Large intestine (tissue), 3 donors: ENCODE results near the gene DGKQ. TPM values are rescaled to one million over a fixed set of nuclear protein-coding genes. Genes with fewer than 3 reads are reported as not detected.

Source experiments
- DNase-seq, 2 donors: peaks; one replicate each; pipeline versions ENCODE4 v3.0.0 to v3.0.0-alpha.2; 2013
- H3K27ac ChIP-seq: one replicate; pipeline ENCODE4 v1.5.1; 2013; ENCODE audit warnings: low read length
- H3K27me3 ChIP-seq: 2 replicates; pipeline ENCODE4 v1.6.1; 2013; ENCODE audit warnings: low read length; ENCODE audit not compliant: control insufficient read depth, insufficient read depth
- H3K36me3 ChIP-seq: 2 replicates; pipeline ENCODE4 v1.6.1; 2013; ENCODE audit warnings: low read length; ENCODE audit not compliant: control insufficient read depth, insufficient read depth
- H3K4me1 ChIP-seq: one replicate; pipeline ENCODE4 v1.6.1; 2013; ENCODE audit warnings: low read length; ENCODE audit not compliant: control insufficient read depth, insufficient read depth
- H3K4me3 ChIP-seq: one replicate; pipeline ENCODE4 v1.5.1; 2013; ENCODE audit warnings: low read length
- H3K9me3 ChIP-seq: one replicate; pipeline ENCODE4 v1.6.1; 2013; ENCODE audit warnings: mild to moderate bottlenecking, low read depth, low read length, moderate library complexity; ENCODE audit not compliant: control insufficient read depth
- WGBS: methylation state at CpG from one replicate; pipeline ENCODE4 v1.1.5; 2013; ENCODE audit warnings: low lambda C conversion rate; ENCODE audit not compliant: insufficient coverage; 5-methylcytosine and 5-hydroxymethylcytosine counted together
- polyA plus RNA-seq: library from polyadenylated mRNA; unstranded; fragments of 120-200 nt; gene quantifications from one replicate; pipeline ENCODE4 v1.2.1, GENCODE V29; 2013

Gene DGKQ
- polyA plus RNA-seq, 1 donor = 15.3 TPM

DNA sequence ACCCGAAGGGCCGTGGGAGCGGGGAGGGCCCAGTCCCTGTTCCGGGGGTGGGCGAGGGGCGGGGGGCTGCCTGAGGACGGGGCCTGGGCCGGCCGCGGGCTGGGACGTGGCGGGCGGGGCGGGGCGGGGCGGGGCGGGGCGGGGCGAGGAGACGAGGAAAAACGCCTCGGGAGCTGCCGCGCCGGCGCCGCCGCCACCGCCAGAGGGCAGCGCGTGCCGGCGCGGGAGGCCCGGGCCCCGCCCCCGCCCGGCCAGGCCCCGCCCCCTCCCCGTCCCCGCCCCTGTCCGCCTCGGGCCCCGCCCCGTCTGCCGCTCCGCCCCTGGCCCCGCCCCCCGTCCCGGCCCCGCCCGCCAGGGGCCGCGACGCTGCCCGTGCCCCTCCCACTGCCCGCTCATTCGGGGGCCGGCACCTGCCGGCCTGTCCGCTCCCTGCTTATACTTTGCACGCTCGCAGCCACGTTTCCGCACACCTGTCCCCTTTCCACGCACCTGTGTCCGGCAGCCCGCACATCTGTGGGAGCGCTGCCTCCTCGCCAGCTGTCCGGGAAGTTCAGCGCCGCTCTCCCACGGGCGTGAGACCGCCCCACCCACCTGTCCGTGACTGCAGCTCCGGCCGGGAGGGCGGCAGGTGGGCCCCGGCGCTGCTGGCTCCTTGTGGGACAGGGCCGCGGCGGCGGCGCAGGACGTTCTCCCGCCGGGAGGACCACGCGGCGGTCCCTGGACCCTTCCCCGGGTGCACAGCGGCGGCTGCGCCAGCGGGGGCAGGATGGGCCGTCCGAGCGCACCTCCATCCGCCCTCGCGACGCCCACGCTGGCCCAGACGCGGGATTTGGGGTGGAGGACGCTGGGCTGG is 36.4 kb upstream of the DGKQ start:
- Histone ChIP-seq H3K36me3 (peaks cover 3% of the 10 kb centered on the region), H3K9me3 (peaks cover 4% of the 10 kb centered on the region), H3K4me3 (peak overlapping the region; percentile 53), H3K27me3 (peaks cover 44% of the 10 kb centered on the region), H3K4me1 (peaks cover 29% of the 10 kb centered on the region), H3K27ac (peak overlapping the region; percentile 67)
- no CpG with 5 or more reads among the region's 109 CpGs for WGBS
- peak in 1 of 2 donors; percentile 79 for DNase-seq

DNA sequence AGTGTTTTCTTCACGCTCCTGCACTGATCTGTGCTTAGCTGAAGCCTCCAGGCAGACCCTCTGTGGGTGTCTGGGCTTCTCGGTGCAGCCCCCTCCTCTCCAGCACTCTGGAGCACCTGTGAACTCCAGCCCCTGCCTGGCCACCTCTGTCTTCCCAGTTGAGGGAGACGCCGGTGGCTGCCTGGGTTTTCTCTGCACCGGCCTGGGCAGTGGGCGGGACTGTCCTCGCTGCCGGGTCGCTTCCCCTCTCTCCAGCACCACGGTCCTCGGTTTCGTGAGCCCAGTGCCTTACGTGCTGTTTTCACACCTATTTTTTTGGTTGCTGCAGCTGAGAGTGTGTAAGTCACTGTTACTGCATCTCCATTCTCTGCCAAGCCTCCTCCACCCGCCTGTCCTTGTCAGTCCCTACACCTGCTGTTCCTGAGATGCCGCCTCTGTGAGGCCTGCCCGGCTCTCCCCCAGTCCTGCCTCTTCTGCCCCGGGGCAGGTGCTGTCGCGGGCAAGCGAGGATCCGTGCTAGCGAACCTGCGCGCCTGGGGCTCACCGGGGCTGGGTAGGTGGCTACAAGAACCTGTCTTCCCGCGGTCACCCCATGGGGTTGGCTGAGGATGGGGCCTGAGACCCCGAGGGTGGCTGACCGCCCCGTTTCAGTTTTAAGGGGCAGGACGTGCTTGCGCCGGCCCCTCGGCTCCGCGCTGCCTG is 35.6 kb upstream of the DGKQ start:
- Histone ChIP-seq H3K9me3 (peaks cover 4% of the 10 kb centered on the region), H3K36me3 (peaks cover 3% of the 10 kb centered on the region), H3K27ac (no peak overlapping the region), H3K27me3 (peaks cover 52% of the 10 kb centered on the region), H3K4me3 (peak overlapping the region; percentile 53), H3K4me1 (peaks cover 23% of the 10 kb centered on the region)
- 0% methylated on average over 2 of the region's 36 CpGs for WGBS
- peak in 1 of 2 donors; percentile 41 for DNase-seq

DNA sequence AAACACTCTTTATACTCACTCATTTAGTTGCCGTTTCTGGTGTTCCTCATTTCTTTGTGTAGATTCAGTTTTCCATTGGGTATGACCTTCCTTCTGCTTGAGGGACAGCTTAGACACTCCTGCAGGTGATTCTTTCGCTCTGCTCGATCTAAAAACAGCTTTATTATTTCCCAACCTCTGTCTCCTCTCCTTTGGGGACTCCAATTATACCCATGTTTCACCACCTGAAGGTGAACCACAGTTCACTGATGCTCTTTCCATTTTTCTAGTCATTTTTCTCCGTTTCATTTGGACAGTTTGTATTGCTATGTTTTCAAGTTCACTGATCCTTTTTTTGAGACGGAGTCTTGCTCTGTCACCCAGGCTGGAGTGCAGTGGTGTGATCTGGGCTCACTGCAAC is 33.5 kb upstream of the DGKQ start:
- 94% methylated on average over 3 of the region's 5 CpGs for WGBS
- Histone ChIP-seq H3K27me3 (peaks cover 71% of the 10 kb centered on the region), H3K4me1 (peaks cover 19% of the 10 kb centered on the region), H3K9me3 (peaks cover 8% of the 10 kb centered on the region), H3K4me3 (no peak overlapping the region), H3K27ac (no peak overlapping the region), H3K36me3 (no peaks in the 10 kb centered on the region)
- no peak for DNase-seq

DNA sequence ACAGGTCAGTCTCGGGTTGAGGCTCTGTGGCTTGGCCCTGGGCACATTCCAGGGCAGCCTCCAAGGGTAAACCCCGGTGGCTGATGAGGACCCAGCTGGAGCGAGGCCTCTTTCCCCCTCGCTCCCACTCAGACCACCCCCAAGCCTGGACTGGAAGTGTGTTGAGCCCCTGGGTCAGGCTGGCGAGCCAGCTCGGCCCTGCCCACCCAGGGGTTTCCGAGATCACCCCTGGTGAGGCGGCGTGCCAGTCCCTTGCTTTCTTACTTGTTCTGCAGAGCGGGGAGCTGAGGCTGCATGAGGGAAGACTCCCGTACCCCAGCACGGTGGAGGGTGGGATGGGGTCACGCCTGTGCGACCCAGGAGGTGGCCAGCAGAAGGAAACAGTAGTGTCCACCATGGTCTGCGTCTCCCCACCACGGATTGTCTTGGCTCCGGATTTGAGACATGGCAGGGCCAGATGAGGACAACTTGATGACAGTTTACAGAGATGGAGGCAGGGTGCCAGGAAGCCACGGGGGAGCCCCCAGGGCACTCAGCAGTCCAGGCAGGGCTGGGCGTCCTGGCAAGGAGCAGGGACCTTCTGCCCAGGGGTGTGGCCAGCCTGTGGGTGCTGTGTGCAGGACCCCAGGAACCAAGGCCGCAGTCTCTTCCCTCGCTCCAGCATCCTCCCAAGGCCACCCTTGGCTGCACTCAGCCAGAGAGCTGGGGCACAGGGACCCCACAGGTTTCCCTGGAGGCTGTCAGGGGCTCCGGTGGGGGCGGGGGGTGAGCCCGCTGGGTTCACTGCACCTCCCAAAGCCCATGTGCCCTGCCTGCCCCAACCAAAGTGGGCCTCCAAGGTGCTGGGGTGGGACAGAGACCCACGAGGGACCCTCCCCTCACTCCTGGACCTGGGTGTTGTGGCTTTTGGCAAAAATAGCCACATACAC is 31.5 kb upstream of the DGKQ start:
- H3K4me3 ChIP-seq = no peak overlapping the region
- DNase-seq = no peak
- H3K4me1 ChIP-seq = peaks cover 10% of the 10 kb centered on the region
- H3K27me3 ChIP-seq = peaks cover 86% of the 10 kb centered on the region
- H3K36me3 ChIP-seq = no peaks in the 10 kb centered on the region
- peaks cover 14% of the 10 kb centered on the region for H3K9me3 ChIP-seq
- no peak overlapping the region for H3K27ac ChIP-seq
- no CpG with 5 or more reads among the region's 25 CpGs for WGBS

DNA sequence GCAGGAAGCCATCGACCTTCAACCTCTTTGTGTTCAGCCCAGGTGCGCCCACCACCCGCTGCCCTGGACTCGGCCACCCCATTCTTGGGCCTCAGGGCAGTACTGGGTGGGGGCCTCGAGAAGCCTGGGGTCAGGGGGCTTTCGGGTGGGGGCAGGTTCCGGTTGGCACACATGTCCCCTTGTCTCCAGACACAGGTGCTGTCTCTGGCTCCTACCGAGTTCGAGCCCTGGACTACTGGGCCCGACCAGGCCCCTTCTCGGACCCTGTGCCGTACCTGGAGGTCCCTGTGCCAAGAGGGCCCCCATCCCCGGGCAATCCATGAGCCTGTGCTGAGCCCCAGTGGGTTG is 30.7 kb upstream of the DGKQ start:
- Histone ChIP-seq H3K27ac (no peak overlapping the region), H3K4me1 (peaks cover 8% of the 10 kb centered on the region), H3K36me3 (no peaks in the 10 kb centered on the region), H3K27me3 (peaks cover 89% of the 10 kb centered on the region), H3K9me3 (peaks cover 14% of the 10 kb centered on the region), H3K4me3 (no peak overlapping the region)
- WGBS = no CpG with 5 or more reads among the region's 13 CpGs
- no peak for DNase-seq

DNA sequence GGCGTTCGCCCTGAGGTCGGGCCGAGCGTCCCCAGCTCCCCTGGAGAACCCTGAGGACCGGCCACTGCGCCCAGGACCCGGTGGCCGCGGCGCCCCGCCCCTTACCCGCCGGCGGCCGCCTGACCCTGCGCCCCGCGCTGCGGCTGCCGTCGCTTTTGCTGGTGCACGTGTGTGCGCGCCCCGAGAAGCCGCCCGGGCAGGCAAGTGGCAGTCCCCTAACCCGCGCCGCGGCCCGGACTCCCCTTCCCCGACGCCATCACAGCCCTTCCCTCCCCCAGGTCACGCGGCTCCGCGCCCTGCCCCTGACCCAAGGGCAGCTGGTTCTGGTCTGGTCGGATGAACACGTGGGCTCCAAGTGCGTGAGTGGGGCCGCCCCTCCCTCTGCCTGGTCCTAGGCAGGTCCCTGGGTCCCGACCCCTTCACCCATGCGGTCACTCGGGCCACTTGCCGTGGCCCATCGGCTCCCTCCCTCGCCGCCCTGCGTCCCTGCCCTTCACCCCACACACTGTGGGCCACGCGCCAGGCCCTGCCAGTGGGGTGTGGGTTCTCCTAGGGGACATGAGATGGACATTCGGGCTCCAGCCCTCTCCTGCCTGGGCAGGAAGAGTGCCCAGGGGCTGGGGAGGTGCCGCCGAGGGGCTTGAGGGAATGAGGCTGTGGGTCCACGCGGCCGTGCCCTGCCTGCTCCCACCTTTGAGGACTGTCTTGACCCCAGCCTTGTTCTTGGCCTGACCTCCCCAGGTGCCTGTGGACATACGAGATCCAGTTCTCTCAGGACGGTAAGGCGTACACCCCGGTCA is 30.1 kb upstream of the DGKQ start:
- WGBS = no CpG with 5 or more reads among the region's 63 CpGs
- no peak for DNase-seq
- no peaks in the 10 kb centered on the region for H3K36me3 ChIP-seq
- peaks cover 88% of the 10 kb centered on the region for H3K27me3 ChIP-seq
- no peak overlapping the region for H3K4me3 ChIP-seq
- H3K4me1 ChIP-seq = peaks cover 3% of the 10 kb centered on the region
- H3K9me3 ChIP-seq = peaks cover 14% of the 10 kb centered on the region
- H3K27ac ChIP-seq = no peak overlapping the region

DNA sequence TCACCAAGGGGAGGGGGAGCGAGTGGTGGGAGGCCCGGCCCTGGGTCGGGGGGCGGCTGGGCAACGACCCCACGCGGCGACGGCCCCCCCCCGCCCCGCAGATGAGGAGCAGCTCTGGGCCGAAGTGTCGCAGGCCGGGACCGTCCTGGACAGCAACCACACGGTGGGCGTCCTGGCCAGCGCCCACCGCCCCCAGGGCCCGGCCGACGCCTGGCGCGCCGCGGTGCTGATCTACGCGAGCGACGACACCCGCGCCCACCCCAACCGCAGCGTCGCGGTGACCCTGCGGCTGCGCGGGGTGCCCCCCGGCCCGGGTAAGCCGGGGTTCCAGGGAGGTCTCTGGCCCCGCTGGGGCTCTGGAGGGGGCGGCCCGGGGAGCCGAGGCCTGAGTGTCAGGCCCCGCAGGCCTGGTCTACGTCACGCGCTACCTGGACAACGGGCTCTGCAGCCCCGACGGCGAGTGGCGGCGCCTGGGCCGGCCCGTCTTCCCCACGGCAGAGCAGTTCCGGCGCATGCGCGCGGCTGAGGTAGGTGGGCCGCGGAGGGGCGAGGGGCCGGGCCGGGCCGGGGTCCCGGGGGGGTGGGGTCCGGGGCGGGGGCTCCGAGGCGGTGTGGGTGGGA is 29.4 kb upstream of the DGKQ start:
- H3K36me3 ChIP-seq = no peaks in the 10 kb centered on the region
- H3K27me3 ChIP-seq = peaks cover 88% of the 10 kb centered on the region
- WGBS = no CpG with 5 or more reads among the region's 75 CpGs
- no peak for DNase-seq
- peaks cover 14% of the 10 kb centered on the region for H3K9me3 ChIP-seq
- H3K27ac ChIP-seq = no peak overlapping the region
- H3K4me1 ChIP-seq = peaks cover 7% of the 10 kb centered on the region
- H3K4me3 ChIP-seq = no peak overlapping the region

DNA sequence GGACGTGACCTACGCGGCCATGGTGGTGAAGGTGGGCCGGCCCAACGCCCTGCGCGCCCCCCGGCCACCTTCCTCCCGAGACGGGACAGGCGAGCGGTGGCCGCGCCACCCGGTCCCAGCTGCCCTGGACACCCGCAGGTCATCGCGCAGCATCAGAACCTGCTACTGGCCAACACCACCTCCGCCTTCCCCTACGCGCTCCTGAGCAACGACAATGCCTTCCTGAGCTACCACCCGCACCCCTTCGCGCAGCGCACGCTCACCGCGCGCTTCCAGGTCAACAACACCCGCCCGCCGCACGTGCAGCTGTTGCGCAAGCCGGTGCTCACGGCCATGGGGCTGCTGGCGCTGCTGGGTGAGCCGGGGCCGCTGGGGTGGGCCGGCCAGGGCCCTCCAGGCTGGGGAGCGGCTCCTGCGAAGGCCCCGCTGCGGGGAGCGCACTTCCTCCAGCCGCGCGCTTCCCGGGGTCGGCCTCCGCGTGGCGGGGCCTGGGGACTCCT is 28.8 kb upstream of the DGKQ start:
- peaks cover 87% of the 10 kb centered on the region for H3K27me3 ChIP-seq
- DNase-seq = peak; percentile 67 to 86
- H3K4me3 ChIP-seq = no peak overlapping the region
- peaks cover 10% of the 10 kb centered on the region for H3K4me1 ChIP-seq
- H3K27ac ChIP-seq = no peak overlapping the region
- WGBS = no CpG with 5 or more reads among the region's 54 CpGs
- H3K36me3 ChIP-seq = no peaks in the 10 kb centered on the region
- H3K9me3 ChIP-seq = peaks cover 16% of the 10 kb centered on the region

DNA sequence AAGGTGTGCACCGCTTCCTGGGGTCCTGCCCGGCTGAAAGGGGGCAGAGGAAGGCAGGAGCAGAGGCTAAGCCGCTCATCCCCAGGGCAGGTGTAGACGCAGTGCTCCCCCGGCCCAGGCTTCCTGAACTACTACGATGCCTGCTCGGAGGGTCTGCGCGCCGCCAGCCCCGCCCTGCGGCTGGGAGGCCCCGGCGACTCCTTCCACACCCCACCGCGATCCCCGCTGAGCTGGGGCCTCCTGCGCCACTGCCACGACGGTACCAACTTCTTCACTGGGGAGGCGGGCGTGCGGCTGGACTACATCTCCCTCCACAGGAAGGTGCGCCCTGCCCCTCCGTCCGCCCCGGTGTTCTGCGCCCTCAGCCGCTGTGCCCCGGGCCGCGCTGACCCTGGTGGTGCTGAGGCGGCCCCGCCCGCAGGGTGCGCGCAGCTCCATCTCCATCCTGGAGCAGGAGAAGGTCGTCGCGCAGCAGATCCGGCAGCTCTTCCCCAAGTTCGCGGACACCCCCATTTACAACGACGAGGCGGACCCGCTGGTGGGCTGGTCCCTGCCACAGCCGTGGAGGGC is 28.3 kb upstream of the DGKQ start:
- no peaks in the 10 kb centered on the region for H3K36me3 ChIP-seq
- no CpG with 5 or more reads among the region's 48 CpGs for WGBS
- peaks cover 86% of the 10 kb centered on the region for H3K27me3 ChIP-seq
- no peak for DNase-seq
- no peak overlapping the region for H3K27ac ChIP-seq
- no peak overlapping the region for H3K4me3 ChIP-seq
- H3K4me1 ChIP-seq = peaks cover 14% of the 10 kb centered on the region
- H3K9me3 ChIP-seq = peaks cover 16% of the 10 kb centered on the region
